ENCODE data around the gene RCSD1.

The RCSD1 gene

DNA sequence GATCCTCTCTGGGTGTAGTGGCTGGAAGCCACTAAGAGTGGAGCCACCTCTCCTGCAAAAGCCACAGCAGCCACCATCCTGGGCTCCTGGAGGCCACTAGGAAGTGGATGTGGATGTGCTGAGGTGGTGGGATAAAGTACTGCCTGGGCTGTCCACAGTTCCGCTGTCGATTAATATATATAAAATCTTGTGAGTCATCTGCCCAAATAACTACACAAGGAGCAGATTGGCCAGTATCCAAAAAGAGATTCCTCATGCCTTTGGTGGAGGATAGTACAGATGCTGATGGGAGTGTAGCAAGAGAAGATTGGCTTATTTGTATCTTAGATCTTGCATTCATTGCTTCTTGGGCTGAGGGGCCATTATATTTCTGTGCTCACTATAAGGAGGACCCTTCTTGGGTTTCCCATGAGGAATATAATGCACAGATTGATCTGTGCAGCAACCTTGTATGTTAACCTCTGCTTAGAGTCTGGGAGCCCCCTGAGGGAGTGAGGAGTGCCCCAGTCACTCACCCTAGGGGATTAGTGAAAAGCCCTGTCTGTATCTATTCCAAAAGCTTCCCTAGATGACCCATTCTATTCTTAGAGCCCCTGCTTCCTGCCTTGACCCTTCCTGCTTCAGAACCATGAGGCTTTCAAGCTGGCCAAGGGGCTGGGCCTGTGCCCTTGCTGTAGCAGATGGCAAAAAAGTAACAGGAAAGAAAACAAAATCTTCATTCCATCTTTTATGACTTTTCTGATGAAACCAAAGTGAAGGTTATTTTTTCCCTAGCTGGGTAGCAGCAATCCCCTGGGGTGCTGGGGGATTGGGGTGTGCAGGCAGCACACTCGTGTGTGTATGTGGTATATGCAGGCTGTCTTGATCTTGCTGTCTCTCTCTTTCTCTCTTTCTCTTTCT lies 31.7 kb downstream of the RCSD1 start:
- H3K9me3 ChIP-seq (ENCODE audit: control insufficient read depth, low read depth, low read length) = no peaks in the 10 kb centered on the region
- H3K27me3 ChIP-seq (ENCODE audit: control insufficient read depth, insufficient read depth, low read length) = no peaks in the 10 kb centered on the region
- H3K4me3 ChIP-seq (ENCODE audit: low read length) = no peak overlapping the region
- no peaks in the 10 kb centered on the region for H3K4me1 ChIP-seq (ENCODE audit: control insufficient read depth, low read depth, low read length)
- H3K27ac ChIP-seq (ENCODE audit: low read length) = no peak overlapping the region
- no peak overlapping the region for H3K9ac ChIP-seq (ENCODE audit: low read length)
- H3K36me3 ChIP-seq (ENCODE audit: control insufficient read depth, low read depth, low read length) = no peaks in the 10 kb centered on the region

DNA sequence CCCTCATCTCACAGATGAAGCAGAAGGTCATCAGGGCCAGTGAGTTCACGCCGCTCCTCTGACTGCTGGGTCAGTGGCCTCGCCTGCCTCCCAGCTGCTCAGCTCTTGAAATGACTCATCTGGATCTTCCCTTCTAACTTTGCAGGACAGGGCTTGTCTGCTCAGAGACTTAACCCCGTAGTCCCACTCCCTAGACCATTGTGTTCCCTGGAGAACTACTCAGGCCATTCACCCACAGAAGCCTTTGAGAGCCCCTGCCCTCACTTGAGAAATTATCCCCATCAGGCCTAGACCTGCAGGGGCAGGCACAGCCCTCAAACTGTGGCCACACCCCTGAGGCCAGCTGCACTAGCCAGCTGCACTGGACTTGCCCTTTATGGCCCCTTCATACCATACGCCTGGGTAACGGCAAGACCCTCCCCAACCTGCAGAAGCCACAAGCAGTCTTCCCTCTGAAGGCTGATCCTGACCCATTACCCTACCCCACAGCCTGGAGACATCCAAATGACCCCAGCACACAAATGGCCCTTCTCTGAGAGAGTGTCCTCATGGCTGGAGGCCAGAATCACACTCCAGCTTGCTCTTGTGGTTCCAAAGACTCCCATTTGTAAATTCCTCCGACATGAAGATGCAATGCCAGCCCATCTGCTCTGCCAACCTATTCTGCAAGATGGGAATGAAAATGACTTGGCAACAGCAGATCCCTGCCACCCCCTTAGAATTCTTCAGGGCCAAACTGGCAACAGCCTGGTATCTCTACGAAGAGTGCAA lies 33.2 kb downstream of the RCSD1 start:
- Histone ChIP-seq H3K27ac (ENCODE audit: low read length) (no peak overlapping the region), H3K9ac (ENCODE audit: low read length) (no peak overlapping the region), H3K27me3 (ENCODE audit: control insufficient read depth, insufficient read depth, low read length) (no peaks in the 10 kb centered on the region), H3K9me3 (ENCODE audit: control insufficient read depth, low read depth, low read length) (no peaks in the 10 kb centered on the region), H3K36me3 (ENCODE audit: control insufficient read depth, low read depth, low read length) (no peaks in the 10 kb centered on the region), H3K4me1 (ENCODE audit: control insufficient read depth, low read depth, low read length) (no peaks in the 10 kb centered on the region), H3K4me3 (ENCODE audit: low read length) (no peak overlapping the region)

DNA sequence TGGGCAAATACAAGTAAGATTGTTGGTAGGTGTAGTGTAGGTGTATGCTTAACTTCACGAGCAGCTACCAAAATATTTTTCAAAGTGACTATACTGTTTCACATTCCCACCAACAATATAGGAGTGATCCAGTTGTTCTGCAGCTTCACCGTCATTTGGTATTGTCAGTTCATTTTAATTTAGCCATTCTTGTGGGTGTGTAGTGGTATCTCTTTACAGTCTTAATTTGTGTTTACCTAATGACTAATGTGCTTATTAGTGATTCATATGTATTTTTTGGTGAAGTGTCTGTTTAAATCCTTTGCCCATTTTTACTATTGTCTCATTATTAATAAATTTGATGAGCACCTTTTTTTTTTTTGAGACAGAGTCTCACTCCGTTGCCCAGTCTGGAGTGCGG lies 35.4 kb downstream of the RCSD1 start:
- Histone ChIP-seq H3K27ac (ENCODE audit: low read length) (no peak overlapping the region), H3K9me3 (ENCODE audit: control insufficient read depth, low read depth, low read length) (no peaks in the 10 kb centered on the region), H3K27me3 (ENCODE audit: control insufficient read depth, insufficient read depth, low read length) (no peaks in the 10 kb centered on the region), H3K36me3 (ENCODE audit: control insufficient read depth, low read depth, low read length) (no peaks in the 10 kb centered on the region), H3K9ac (ENCODE audit: low read length) (no peak overlapping the region), H3K4me3 (ENCODE audit: low read length) (no peak overlapping the region), H3K4me1 (ENCODE audit: control insufficient read depth, low read depth, low read length) (no peaks in the 10 kb centered on the region)

DNA sequence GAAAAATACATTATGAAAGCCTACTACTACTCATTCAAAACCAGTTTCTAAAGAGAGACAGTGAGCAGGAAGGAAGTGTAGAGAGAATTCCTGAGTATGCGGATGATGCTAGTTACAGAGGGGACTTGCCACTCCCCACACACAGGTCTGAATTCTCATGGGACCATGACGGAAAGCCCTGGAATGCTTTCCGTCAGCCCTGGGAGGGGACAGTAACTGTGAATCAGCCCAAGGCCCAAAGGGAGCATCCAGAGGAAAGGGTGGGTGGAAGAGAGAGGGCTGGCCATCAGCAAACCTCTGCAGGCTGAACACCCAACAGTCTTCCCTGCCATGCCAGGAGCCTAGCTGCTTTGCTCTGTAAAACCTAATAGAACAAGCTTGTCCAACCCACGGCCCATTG lies 36.4 kb downstream of the RCSD1 start:
- Histone ChIP-seq H3K36me3 (ENCODE audit: control insufficient read depth, low read depth, low read length) (no peaks in the 10 kb centered on the region), H3K4me3 (ENCODE audit: low read length) (no peak overlapping the region), H3K27ac (ENCODE audit: low read length) (no peak overlapping the region), H3K9ac (ENCODE audit: low read length) (no peak overlapping the region), H3K4me1 (ENCODE audit: control insufficient read depth, low read depth, low read length) (no peaks in the 10 kb centered on the region), H3K27me3 (ENCODE audit: control insufficient read depth, insufficient read depth, low read length) (no peaks in the 10 kb centered on the region), H3K9me3 (ENCODE audit: control insufficient read depth, low read depth, low read length) (no peaks in the 10 kb centered on the region)

GRCh38 chr1:167667536-167667935 lies 37.5 kb downstream of the RCSD1 start:
- Histone ChIP-seq H3K4me1 (ENCODE audit: control insufficient read depth, low read depth, low read length) (no peaks in the 10 kb centered on the region), H3K4me3 (ENCODE audit: low read length) (no peak overlapping the region), H3K36me3 (ENCODE audit: control insufficient read depth, low read depth, low read length) (no peaks in the 10 kb centered on the region), H3K9ac (ENCODE audit: low read length) (no peak overlapping the region), H3K27me3 (ENCODE audit: control insufficient read depth, insufficient read depth, low read length) (no peaks in the 10 kb centered on the region), H3K27ac (ENCODE audit: low read length) (no peak overlapping the region), H3K9me3 (ENCODE audit: control insufficient read depth, low read depth, low read length) (no peaks in the 10 kb centered on the region)

- Histone ChIP-seq H3K27ac (ENCODE audit: low read length) (no peak overlapping the region), H3K36me3 (ENCODE audit: control insufficient read depth, low read depth, low read length) (no peaks in the 10 kb centered on the region), H3K4me3 (ENCODE audit: low read length) (no peak overlapping the region), H3K4me1 (ENCODE audit: control insufficient read depth, low read depth, low read length) (no peaks in the 10 kb centered on the region), H3K9ac (ENCODE audit: low read length) (no peak overlapping the region), H3K27me3 (ENCODE audit: control insufficient read depth, insufficient read depth, low read length) (no peaks in the 10 kb centered on the region), H3K9me3 (ENCODE audit: control insufficient read depth, low read depth, low read length) (no peaks in the 10 kb centered on the region)
These were observed 38.1 kb downstream of the RCSD1 start for GRCh38 chr1:167668108-167668507.

- H3K27ac ChIP-seq (ENCODE audit: low read length) = no peak overlapping the region
- H3K27me3 ChIP-seq (ENCODE audit: control insufficient read depth, insufficient read depth, low read length) = no peaks in the 10 kb centered on the region
- no peaks in the 10 kb centered on the region for H3K9me3 ChIP-seq (ENCODE audit: control insufficient read depth, low read depth, low read length)
- no peak overlapping the region for H3K4me3 ChIP-seq (ENCODE audit: low read length)
- H3K4me1 ChIP-seq (ENCODE audit: control insufficient read depth, low read depth, low read length) = no peaks in the 10 kb centered on the region
- H3K9ac ChIP-seq (ENCODE audit: low read length) = no peak overlapping the region
- no peaks in the 10 kb centered on the region for H3K36me3 ChIP-seq (ENCODE audit: control insufficient read depth, low read depth, low read length)
These were observed 39.4 kb downstream of the RCSD1 start for GRCh38 chr1:167669209-167670124.

- no peak overlapping the region for H3K27ac ChIP-seq (ENCODE audit: low read length)
- no peaks in the 10 kb centered on the region for H3K9me3 ChIP-seq (ENCODE audit: control insufficient read depth, low read depth, low read length)
- no peak overlapping the region for H3K9ac ChIP-seq (ENCODE audit: low read length)
- no peaks in the 10 kb centered on the region for H3K27me3 ChIP-seq (ENCODE audit: control insufficient read depth, insufficient read depth, low read length)
- no peaks in the 10 kb centered on the region for H3K36me3 ChIP-seq (ENCODE audit: control insufficient read depth, low read depth, low read length)
- H3K4me1 ChIP-seq (ENCODE audit: control insufficient read depth, low read depth, low read length) = no peaks in the 10 kb centered on the region
- H3K4me3 ChIP-seq (ENCODE audit: low read length) = no peak overlapping the region
These were observed 40.5 kb downstream of the RCSD1 start for GRCh38 chr1:167670563-167670962.

- no peaks in the 10 kb centered on the region for H3K4me1 ChIP-seq (ENCODE audit: control insufficient read depth, low read depth, low read length)
These were observed 41.9 kb downstream of the RCSD1 start for GRCh38 chr1:167671727-167672511.

GRCh38 chr1:167672831-167673230 lies 42.8 kb downstream of the RCSD1 start:
- no peak overlapping the region for H3K4me3 ChIP-seq (ENCODE audit: low read length)
- H3K36me3 ChIP-seq (ENCODE audit: control insufficient read depth, low read depth, low read length) = no peaks in the 10 kb centered on the region
- no peaks in the 10 kb centered on the region for H3K4me1 ChIP-seq (ENCODE audit: control insufficient read depth, low read depth, low read length)
- H3K9me3 ChIP-seq (ENCODE audit: control insufficient read depth, low read depth, low read length) = no peaks in the 10 kb centered on the region
- no peak overlapping the region for H3K27ac ChIP-seq (ENCODE audit: low read length)
- no peaks in the 10 kb centered on the region for H3K27me3 ChIP-seq (ENCODE audit: control insufficient read depth, insufficient read depth, low read length)
- H3K9ac ChIP-seq (ENCODE audit: low read length) = no peak overlapping the region

More at GRCh38 chr1:167671727-167672511, 41.9 kb downstream of the RCSD1 start:
- H3K4me3 ChIP-seq (ENCODE audit: low read length) = no peak overlapping the region
- no peak overlapping the region for H3K9ac ChIP-seq (ENCODE audit: low read length)
- H3K36me3 ChIP-seq (ENCODE audit: control insufficient read depth, low read depth, low read length) = no peaks in the 10 kb centered on the region
- no peak overlapping the region for H3K27ac ChIP-seq (ENCODE audit: low read length)
- no peaks in the 10 kb centered on the region for H3K9me3 ChIP-seq (ENCODE audit: control insufficient read depth, low read depth, low read length)
- H3K27me3 ChIP-seq (ENCODE audit: control insufficient read depth, insufficient read depth, low read length) = no peaks in the 10 kb centered on the region

Data from iPS-18a (cell line).